ENCODE data around the gene TLE1.

TLE1 gene

DNA sequence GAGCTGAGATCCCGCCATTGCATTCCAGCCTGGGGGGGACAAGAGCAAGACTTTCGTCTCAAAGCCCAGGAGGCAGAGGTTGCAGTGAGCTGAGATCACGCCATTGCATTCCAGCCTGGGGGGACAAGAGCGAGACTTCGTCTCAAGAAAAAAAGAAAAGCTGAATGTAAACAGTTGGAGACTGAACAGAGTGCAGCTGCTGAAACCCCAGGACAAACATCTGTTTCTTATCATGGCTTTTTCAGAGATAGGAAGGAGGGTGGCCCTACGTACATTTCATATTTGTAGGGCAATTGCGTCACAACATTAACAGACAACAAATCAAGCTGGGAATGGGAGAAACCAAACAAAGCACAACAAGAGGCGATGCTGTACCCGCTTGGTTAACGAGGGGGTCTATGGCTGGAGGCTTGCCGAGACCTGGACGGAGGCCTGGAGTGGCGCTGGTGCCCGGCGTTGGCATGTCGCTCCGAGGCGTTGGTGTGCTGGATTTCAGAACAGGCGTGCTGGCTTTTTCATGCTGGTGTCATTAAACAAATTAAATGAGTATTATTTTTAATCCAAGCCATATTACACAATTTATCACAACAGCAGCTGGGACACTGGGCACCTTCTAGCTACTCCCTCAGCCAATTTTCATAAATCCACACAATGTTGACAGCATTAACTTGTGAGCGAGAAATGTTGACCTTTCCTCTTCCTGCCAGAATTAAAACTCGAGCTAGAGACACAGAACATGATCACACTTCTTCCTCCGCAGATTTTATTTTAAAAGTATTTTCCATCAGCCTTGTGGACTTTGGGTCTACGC is 76.1 kb downstream of the TLE1 start:
- TF ChIP-seq, protein P1, sequence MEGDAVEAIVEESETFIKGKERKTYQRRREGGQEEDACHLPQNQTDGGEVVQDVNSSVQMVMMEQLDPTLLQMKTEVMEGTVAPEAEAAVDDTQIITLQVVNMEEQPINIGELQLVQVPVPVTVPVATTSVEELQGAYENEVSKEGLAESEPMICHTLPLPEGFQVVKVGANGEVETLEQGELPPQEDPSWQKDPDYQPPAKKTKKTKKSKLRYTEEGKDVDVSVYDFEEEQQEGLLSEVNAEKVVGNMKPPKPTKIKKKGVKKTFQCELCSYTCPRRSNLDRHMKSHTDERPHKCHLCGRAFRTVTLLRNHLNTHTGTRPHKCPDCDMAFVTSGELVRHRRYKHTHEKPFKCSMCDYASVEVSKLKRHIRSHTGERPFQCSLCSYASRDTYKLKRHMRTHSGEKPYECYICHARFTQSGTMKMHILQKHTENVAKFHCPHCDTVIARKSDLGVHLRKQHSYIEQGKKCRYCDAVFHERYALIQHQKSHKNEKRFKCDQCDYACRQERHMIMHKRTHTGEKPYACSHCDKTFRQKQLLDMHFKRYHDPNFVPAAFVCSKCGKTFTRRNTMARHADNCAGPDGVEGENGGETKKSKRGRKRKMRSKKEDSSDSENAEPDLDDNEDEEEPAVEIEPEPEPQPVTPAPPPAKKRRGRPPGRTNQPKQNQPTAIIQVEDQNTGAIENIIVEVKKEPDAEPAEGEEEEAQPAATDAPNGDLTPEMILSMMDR (IDR thresholded peaks at IDR 0.05; ENCODE audit: low read length), result no peak
- no peak for TF ChIP-seq EZH2 (IDR thresholded peaks at IDR 0.05; ENCODE audit: borderline replicate concordance, low read length)
- Histone ChIP-seq H3K27ac (ENCODE audit: low read depth, low read length, poor library complexity, severe bottlenecking) (peak overlapping the region; percentile 53), H4K20me1 (ENCODE audit: insufficient read depth, low read length) (no peaks in the 10 kb centered on the region), H3F3A (ENCODE audit: insufficient read depth, low read length) (no peaks in the 10 kb centered on the region), H3K9me3 (ENCODE audit: low read length) (no peaks in the 10 kb centered on the region), H3K9me2 (ENCODE audit: low read depth, low read length) (no peaks in the 10 kb centered on the region), H2AFZ (ENCODE audit: low read length) (no peak overlapping the region), H3K36me3 (ENCODE audit: insufficient read depth, low read length) (no peaks in the 10 kb centered on the region), H3K4me3 (ENCODE audit: low read depth, low read length, poor library complexity, severe bottlenecking) (no peak overlapping the region), H3K4me1 (ENCODE audit: insufficient read depth, low read length, severe bottlenecking) (peaks cover 53% of the 10 kb centered on the region), H3K79me2 (ENCODE audit: insufficient read depth, low read length) (no peaks in the 10 kb centered on the region), H3K4me2 (ENCODE audit: low read length) (no peak overlapping the region; the same call in 1 of the 2 replicates), H3K9ac (ENCODE audit: low read length) (no peak overlapping the region), H3K27me3 (ENCODE audit: insufficient read depth, low read length) (no peaks in the 10 kb centered on the region)

DNA sequence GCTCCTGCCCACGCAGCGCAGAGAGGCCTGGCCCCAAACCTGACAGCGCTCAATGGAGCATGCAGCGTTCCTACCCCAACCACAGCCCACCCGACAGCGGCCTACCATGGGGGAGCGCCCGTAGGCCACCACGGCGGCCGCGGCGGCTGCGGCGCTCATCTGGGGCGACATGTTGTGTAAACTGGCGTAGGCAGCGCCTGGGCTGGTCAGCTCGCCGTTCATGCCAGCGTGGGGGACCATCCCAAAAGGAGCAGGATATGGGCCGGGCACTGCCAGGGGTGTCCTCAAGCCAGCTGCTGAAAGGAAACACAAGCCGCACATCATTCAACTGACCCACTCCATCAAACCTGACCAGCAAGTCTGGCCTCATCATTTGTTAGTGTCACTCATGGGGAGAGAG is 77.7 kb downstream of the TLE1 start:
- no peaks in the 10 kb centered on the region for H3K36me3 ChIP-seq (ENCODE audit: insufficient read depth, low read length)
- no peaks in the 10 kb centered on the region for H4K20me1 ChIP-seq (ENCODE audit: insufficient read depth, low read length)
- H3K9ac ChIP-seq (ENCODE audit: low read length), result no peak overlapping the region
- no peaks in the 10 kb centered on the region for H3K79me2 ChIP-seq (ENCODE audit: insufficient read depth, low read length)
- no peaks in the 10 kb centered on the region for H3K9me3 ChIP-seq (ENCODE audit: low read length)
- H3K4me1 ChIP-seq (ENCODE audit: insufficient read depth, low read length, severe bottlenecking), result peaks cover 47% of the 10 kb centered on the region
- no peaks in the 10 kb centered on the region for H3F3A ChIP-seq (ENCODE audit: insufficient read depth, low read length)
- H3K9me2 ChIP-seq (ENCODE audit: low read depth, low read length), result no peaks in the 10 kb centered on the region
- H3K27ac ChIP-seq (ENCODE audit: low read depth, low read length, poor library complexity, severe bottlenecking), result peak overlapping the region; percentile 23
- H3K4me3 ChIP-seq (ENCODE audit: low read depth, low read length, poor library complexity, severe bottlenecking), result no peak overlapping the region
- TF ChIP-seq, protein P1 (IDR thresholded peaks at IDR 0.05; ENCODE audit: low read length), result no peak
- no peak for TF ChIP-seq EZH2 (IDR thresholded peaks at IDR 0.05; ENCODE audit: borderline replicate concordance, low read length)
- H2AFZ ChIP-seq (ENCODE audit: low read length), result no peak overlapping the region
- H3K4me2 ChIP-seq (ENCODE audit: low read length), result no peak overlapping the region
- no peaks in the 10 kb centered on the region for H3K27me3 ChIP-seq (ENCODE audit: insufficient read depth, low read length)

DNA sequence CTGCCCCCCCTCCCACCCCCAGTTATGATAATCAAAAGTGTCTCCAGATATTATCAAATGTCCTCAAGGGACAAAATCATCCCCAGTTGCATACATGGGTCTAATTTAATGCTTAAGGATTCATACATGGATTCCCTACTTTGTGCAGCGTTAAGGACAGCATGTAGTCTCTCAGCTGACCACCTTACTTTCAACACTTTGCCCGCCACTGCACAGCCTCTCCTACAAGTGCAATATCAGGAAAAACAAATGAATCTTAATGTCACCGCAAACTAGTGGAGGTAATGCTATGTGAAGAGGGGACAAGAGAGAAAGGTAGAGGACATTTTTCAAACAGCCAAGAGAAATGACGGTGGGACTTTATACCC is 78.6 kb downstream of the TLE1 start:
- no peak overlapping the region for H3K4me3 ChIP-seq (ENCODE audit: low read depth, low read length, poor library complexity, severe bottlenecking)
- H3K79me2 ChIP-seq (ENCODE audit: insufficient read depth, low read length), result no peaks in the 10 kb centered on the region
- no peak overlapping the region for H2AFZ ChIP-seq (ENCODE audit: low read length)
- no peaks in the 10 kb centered on the region for H3K36me3 ChIP-seq (ENCODE audit: insufficient read depth, low read length)
- no peaks in the 10 kb centered on the region for H3K9me3 ChIP-seq (ENCODE audit: low read length)
- H3K9me2 ChIP-seq (ENCODE audit: low read depth, low read length), result no peaks in the 10 kb centered on the region
- no peak for TF ChIP-seq EZH2 (IDR thresholded peaks at IDR 0.05; ENCODE audit: borderline replicate concordance, low read length)
- TF ChIP-seq, protein P1 (IDR thresholded peaks at IDR 0.05; ENCODE audit: low read length), result no peak
- H3K4me1 ChIP-seq (ENCODE audit: insufficient read depth, low read length, severe bottlenecking), result peaks cover 39% of the 10 kb centered on the region
- H3K4me2 ChIP-seq (ENCODE audit: low read length), result no peak overlapping the region
- H3F3A ChIP-seq (ENCODE audit: insufficient read depth, low read length), result no peaks in the 10 kb centered on the region
- H4K20me1 ChIP-seq (ENCODE audit: insufficient read depth, low read length), result no peaks in the 10 kb centered on the region
- H3K9ac ChIP-seq (ENCODE audit: low read length), result no peak overlapping the region
- no peak overlapping the region for H3K27ac ChIP-seq (ENCODE audit: low read depth, low read length, poor library complexity, severe bottlenecking)
- H3K27me3 ChIP-seq (ENCODE audit: insufficient read depth, low read length), result no peaks in the 10 kb centered on the region
